Measurements from ENCODE around the gene ARID4B.

The ARID4B gene

DNA sequence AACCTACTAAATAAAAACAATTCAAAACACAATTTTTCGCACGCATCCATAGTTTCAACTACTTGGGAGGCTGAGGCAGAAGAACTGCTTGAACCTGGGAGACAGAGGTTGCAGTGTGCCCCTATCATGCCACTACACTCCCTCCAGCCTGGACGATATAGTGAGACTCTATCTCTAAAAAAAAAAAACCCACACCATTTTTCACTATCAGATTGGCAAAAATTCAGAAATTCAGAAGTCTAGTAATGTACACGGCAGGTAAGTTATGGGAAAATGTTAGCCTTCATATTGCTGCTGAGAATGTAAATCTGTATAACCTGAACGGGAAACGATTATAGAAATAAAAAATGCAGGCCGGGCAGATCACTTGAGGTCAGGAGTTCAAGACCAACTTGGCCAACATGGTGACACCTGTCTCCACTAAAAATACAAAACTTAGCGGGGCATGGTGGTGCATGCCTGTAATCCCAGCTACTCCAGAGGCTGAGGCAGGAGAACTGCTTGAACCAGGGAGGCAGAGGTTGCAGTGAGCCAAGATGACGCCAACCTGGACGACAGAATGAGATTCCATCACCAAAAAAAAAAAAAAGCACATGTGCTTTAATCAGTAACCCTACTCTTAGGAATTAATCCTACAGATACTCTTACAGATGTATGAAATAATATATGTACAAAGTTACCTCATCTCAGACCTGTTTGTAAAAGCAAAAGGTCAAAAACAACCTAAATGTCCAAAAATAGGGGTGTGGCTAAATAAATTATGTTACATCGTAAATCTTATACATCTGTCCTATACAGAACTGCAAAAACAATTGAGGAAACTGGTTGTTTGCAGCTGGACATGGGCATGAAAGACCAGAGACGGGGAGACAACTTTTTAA lies 37.9 kb downstream of the ARID4B start:
- TF ChIP-seq EZH2phosphoT487 (conservative IDR thresholded peaks at IDR 0.05; ENCODE audit: low read length), result no peak
- TF ChIP-seq, protein P1, sequence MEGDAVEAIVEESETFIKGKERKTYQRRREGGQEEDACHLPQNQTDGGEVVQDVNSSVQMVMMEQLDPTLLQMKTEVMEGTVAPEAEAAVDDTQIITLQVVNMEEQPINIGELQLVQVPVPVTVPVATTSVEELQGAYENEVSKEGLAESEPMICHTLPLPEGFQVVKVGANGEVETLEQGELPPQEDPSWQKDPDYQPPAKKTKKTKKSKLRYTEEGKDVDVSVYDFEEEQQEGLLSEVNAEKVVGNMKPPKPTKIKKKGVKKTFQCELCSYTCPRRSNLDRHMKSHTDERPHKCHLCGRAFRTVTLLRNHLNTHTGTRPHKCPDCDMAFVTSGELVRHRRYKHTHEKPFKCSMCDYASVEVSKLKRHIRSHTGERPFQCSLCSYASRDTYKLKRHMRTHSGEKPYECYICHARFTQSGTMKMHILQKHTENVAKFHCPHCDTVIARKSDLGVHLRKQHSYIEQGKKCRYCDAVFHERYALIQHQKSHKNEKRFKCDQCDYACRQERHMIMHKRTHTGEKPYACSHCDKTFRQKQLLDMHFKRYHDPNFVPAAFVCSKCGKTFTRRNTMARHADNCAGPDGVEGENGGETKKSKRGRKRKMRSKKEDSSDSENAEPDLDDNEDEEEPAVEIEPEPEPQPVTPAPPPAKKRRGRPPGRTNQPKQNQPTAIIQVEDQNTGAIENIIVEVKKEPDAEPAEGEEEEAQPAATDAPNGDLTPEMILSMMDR (IDR thresholded peaks at IDR 0.05; ENCODE audit: insufficient read depth, low read length, poor library complexity, severe bottlenecking), result no peak
- Histone ChIP-seq H2AFZ (ENCODE audit: low read depth, low read length, severe bottlenecking) (no peak overlapping the region), H3K27me3 (ENCODE audit: low read length) (no peaks in the 10 kb centered on the region), H4K20me1 (ENCODE audit: low read depth, low read length) (peaks cover 28% of the 10 kb centered on the region), H3F3A (ENCODE audit: insufficient read depth) (peaks cover 12% of the 10 kb centered on the region), H3K4me3 (ENCODE audit: insufficient read depth, low read length, poor library complexity, severe bottlenecking) (no peak overlapping the region), H3K9ac (ENCODE audit: low read length) (no peak overlapping the region), H3K79me2 (ENCODE audit: insufficient read depth, low read length) (peaks cover 96% of the 10 kb centered on the region), H3K4me2 (ENCODE audit: low read depth, low read length, poor library complexity, severe bottlenecking) (no peak overlapping the region), H3K9me2 (replicated peaks; ENCODE audit: insufficient read depth, low read length) (no peaks in the 10 kb centered on the region), H3K36me3 (ENCODE audit: low read length) (no peaks in the 10 kb centered on the region), H3K9me3 (ENCODE audit: insufficient read depth, low read length) (no peaks in the 10 kb centered on the region), H3K27ac (ENCODE audit: low read depth, low read length) (no peak overlapping the region)

DNA sequence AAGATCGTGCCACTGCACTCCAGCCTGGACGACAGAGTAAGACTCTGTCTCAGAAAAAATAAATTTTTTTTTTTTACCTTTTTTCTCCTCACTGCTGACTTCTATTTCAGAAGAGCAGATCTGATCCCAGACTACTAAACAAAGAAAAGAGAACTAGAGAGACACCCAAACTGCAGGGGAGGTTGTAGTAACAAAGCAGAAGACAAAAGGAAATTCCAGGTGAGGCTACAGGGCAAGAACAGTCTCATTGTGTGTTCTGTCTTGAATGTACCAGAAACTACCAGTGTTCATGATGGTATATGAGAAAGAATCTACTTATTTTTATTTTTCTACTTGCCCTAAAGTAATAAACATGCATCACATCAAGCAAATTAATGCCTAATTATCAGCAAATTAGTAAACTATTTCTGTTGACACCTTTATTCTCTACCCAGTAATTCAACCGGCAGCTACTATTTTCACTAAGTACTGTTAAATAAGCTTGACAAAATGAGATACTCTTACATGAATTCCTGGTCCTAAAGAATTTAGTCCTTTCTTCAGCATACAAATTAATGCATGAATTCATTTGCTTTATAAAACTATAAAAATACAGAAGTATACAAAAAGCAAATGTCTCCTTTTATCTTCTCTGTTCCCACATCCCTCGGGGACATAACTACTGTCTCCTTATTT lies 40.6 kb downstream of the ARID4B start:
- Histone ChIP-seq H4K20me1 (ENCODE audit: low read depth, low read length) (peaks cover 26% of the 10 kb centered on the region), H3K36me3 (ENCODE audit: low read length) (no peaks in the 10 kb centered on the region), H2AFZ (ENCODE audit: low read depth, low read length, severe bottlenecking) (no peak overlapping the region), H3K4me2 (ENCODE audit: low read depth, low read length, poor library complexity, severe bottlenecking) (no peak overlapping the region), H3F3A (ENCODE audit: insufficient read depth) (0 out of 2 replicates have a peak, but pooled peaks cover 4% of the 10 kb centered on the region), H3K4me3 (ENCODE audit: insufficient read depth, low read length, poor library complexity, severe bottlenecking) (no peak overlapping the region), H3K27ac (ENCODE audit: low read depth, low read length) (no peak overlapping the region), H3K9me3 (ENCODE audit: insufficient read depth, low read length) (no peaks in the 10 kb centered on the region), H3K27me3 (ENCODE audit: low read length) (no peaks in the 10 kb centered on the region), H3K9me2 (replicated peaks; ENCODE audit: insufficient read depth, low read length) (no peaks in the 10 kb centered on the region), H3K9ac (ENCODE audit: low read length) (no peak overlapping the region), H3K79me2 (ENCODE audit: insufficient read depth, low read length) (peaks cover 96% of the 10 kb centered on the region)
- TF ChIP-seq EZH2phosphoT487 (conservative IDR thresholded peaks at IDR 0.05; ENCODE audit: low read length), result no peak
- TF ChIP-seq, protein P1 (IDR thresholded peaks at IDR 0.05; ENCODE audit: insufficient read depth, low read length, poor library complexity, severe bottlenecking), result no peak

DNA sequence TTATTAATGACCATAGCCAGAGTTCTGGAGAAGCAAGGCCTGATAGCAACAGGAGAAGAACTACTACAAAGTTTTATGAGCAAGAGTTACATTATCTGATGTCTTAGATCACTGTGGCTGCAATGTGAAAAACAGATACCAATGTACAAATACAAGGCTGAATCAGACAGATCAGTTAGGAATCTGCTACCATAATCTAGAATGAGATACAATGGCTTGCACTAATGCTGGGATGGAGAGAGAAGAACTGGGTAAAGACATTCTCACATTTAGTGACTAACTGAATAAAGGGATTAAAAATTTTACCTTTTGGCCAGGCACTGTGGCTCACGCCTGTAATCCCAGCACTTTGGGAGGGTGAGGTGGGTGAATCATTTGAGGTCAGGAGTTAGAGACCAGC lies 41.3 kb downstream of the ARID4B start:
- Histone ChIP-seq H3K27ac (ENCODE audit: low read depth, low read length) (no peak overlapping the region), H3K27me3 (ENCODE audit: low read length) (no peaks in the 10 kb centered on the region), H3K36me3 (ENCODE audit: low read length) (no peaks in the 10 kb centered on the region), H3K9me2 (replicated peaks; ENCODE audit: insufficient read depth, low read length) (no peaks in the 10 kb centered on the region), H4K20me1 (ENCODE audit: low read depth, low read length) (peaks cover 33% of the 10 kb centered on the region), H3K4me2 (ENCODE audit: low read depth, low read length, poor library complexity, severe bottlenecking) (no peak overlapping the region), H3K79me2 (ENCODE audit: insufficient read depth, low read length) (peaks cover 96% of the 10 kb centered on the region), H3K9me3 (ENCODE audit: insufficient read depth, low read length) (no peaks in the 10 kb centered on the region), H3K9ac (ENCODE audit: low read length) (no peak overlapping the region), H2AFZ (ENCODE audit: low read depth, low read length, severe bottlenecking) (no peak overlapping the region), H3F3A (ENCODE audit: insufficient read depth) (0 out of 2 replicates have a peak, but pooled peaks cover 4% of the 10 kb centered on the region), H3K4me3 (ENCODE audit: insufficient read depth, low read length, poor library complexity, severe bottlenecking) (no peak overlapping the region)
- TF ChIP-seq, protein P1 (IDR thresholded peaks at IDR 0.05; ENCODE audit: insufficient read depth, low read length, poor library complexity, severe bottlenecking), result no peak
- TF ChIP-seq EZH2phosphoT487 (conservative IDR thresholded peaks at IDR 0.05; ENCODE audit: low read length), result no peak
